HCT116 (cell line): ENCODE data around the gene SPDL1. TPM values are rescaled to one million over a fixed set of nuclear protein-coding genes. Genes with fewer than 3 reads are reported as not detected.
"Not testable (repeated sequence)": the region's sequence is repeated elsewhere in the genome, so short reads cannot be mapped to it uniquely, and the experiment has no call there.

Experiments used
- ATAC-seq: fragments of 200-7000 bp; cut with Tn5 transposase; 2 replicates; pipeline ENCODE4 v1.9.1; 2020; ENCODE audit warnings: mild to moderate bottlenecking, moderate library complexity
- BruUV-seq: library from RNA; stranded (reverse); fragments of 400-500 nt; replicated peaks from 2 replicates; lab custom pipeline; 2021; lab: Mats Ljungman, UMichigan
- CTCF ChIA-PET: fragments of 300-600 bp; sonication (Branson Sonifier 250); formaldehyde crosslinking; loops from one replicate; lab custom pipeline; 2021; ENCODE audit warnings: antibody characterized with exemption; lab: Charles Lee
- POLR2A ChIA-PET: fragments of 300-600, 350-600 bp; sonication (Branson Sonifier 250); formaldehyde crosslinking; loops from one replicate; lab custom pipeline; 2021; ENCODE audit warnings: antibody characterized with exemption; lab: Charles Lee
- RAD21 ChIA-PET, 2 experiments: fragments of 300-600 bp; sonication (Branson Sonifier 250); formaldehyde crosslinking; loops; one replicate each; lab custom pipeline; 2023; ENCODE audit warnings: low total read pairs in 2 of 2; ENCODE audit not compliant: uncharacterized antibody in 2 of 2, unreplicated experiment in 2 of 2, low non-redundant PET in 1 of 2; lab: Charles Lee
- DNase-seq: peaks from one replicate; pipeline ENCODE4 v3.0.0-alpha.2; 2010; ENCODE audit warnings: low read depth, low spot score
- H2AFZ ChIP-seq: fragments of 200-600 bp; shearing (Covaris generic), sonication (generic); 2 replicates; pipeline ENCODE4 v1.6.1; 2017; ENCODE audit warnings: low read depth, mixed run types, mixed read lengths, antibody characterized with exemption, low read length; ENCODE audit not compliant: poor library complexity, severe bottlenecking
- H3K27ac ChIP-seq: 2 replicates; pipeline ENCODE4 v1.5.1; 2012; ENCODE audit warnings: low read depth, low read length
- H3K27me3 ChIP-seq: fragments of 200-600 bp; sonication (generic); 2 replicates; pipeline ENCODE4 v1.6.1; 2016; ENCODE audit warnings: mixed run types, low read length, mixed read lengths; ENCODE audit not compliant: insufficient read depth
- H3K36me3 ChIP-seq, 2 experiments: fragments of 200-500 bp in 1 of 2; fragments of 200-600 bp in 1 of 2; sonication (Bioruptor generic) in 1 of 2; sonication (generic) in 1 of 2; 2 replicates each; pipeline versions ENCODE4 v1.5.1 to v1.6.1; 2014 to 2016; ENCODE audit warnings: low read length in 2 of 2, inconsistent platforms in 1 of 2, mixed read lengths in 1 of 2, mixed run types in 1 of 2; ENCODE audit not compliant: insufficient read depth in 2 of 2, control insufficient read depth in 1 of 2
- H3K4me1 ChIP-seq, 2 experiments: fragments of 200-600 bp in 1 of 2; sonication (generic) in 1 of 2; 2 replicates each; pipeline versions ENCODE4 v1.5.1 to v1.6.1; 2012 to 2017; ENCODE audit warnings: low read length in 2 of 2, inconsistent platforms in 1 of 2, mild to moderate bottlenecking in 1 of 2, mixed read lengths in 1 of 2, mixed run types in 1 of 2, moderate library complexity in 1 of 2; ENCODE audit not compliant: insufficient read depth in 2 of 2, control insufficient read depth in 1 of 2
- H3K4me2 ChIP-seq: fragments of 200-600 bp; sonication (generic); 2 replicates; pipeline ENCODE4 v1.6.1; 2017; ENCODE audit warnings: mixed run types, low read length, mixed read lengths
- H3K4me3 ChIP-seq, 2 experiments: fragments of 200-600 bp in 1 of 2; sonication (generic) in 1 of 2; replicated peaks in 1 of 2; 2 replicates each; pipeline ENCODE4 v1.5.1; 2011 to 2016; ENCODE audit warnings: low read length in 2 of 2, control low read depth in 1 of 2, low read depth in 1 of 2, mild to moderate bottlenecking in 1 of 2, mixed read lengths in 1 of 2, mixed run types in 1 of 2
- H3K79me2 ChIP-seq: fragments of 200-600 bp; sonication (generic); 2 replicates; pipeline ENCODE4 v1.6.1; 2017; ENCODE audit warnings: mild to moderate bottlenecking, mixed run types, low read length, moderate library complexity, mixed read lengths; ENCODE audit not compliant: insufficient read depth
- H3K9ac ChIP-seq: fragments of 200-600 bp; sonication (generic); 2 replicates; pipeline ENCODE4 v1.6.1; 2016; ENCODE audit warnings: low read length, mixed read lengths
- H3K9me2 ChIP-seq: fragments of 200-600 bp; sonication (generic), shearing (Covaris generic); 2 replicates; pipeline ENCODE4 v1.6.1; 2017; ENCODE audit warnings: mixed run types, mild to moderate bottlenecking, moderate library complexity; ENCODE audit not compliant: insufficient read depth
- H3K9me3 ChIP-seq, 2 experiments: fragments of 200-500 bp in 1 of 2; fragments of 200-600 bp in 1 of 2; sonication (Bioruptor generic) in 1 of 2; sonication (generic) in 1 of 2; 2 replicates each; pipeline ENCODE4 v1.6.1; 2014 to 2017; ENCODE audit warnings: low read length in 2 of 2, mixed read lengths in 2 of 2, inconsistent platforms in 1 of 2, low read depth in 1 of 2, mild to moderate bottlenecking in 1 of 2, mixed run types in 1 of 2, moderate library complexity in 1 of 2; ENCODE audit not compliant: control insufficient read depth in 1 of 2, insufficient read depth in 1 of 2
- H4K20me1 ChIP-seq: fragments of 200-600 bp; sonication (generic), shearing (Covaris generic); 2 replicates; pipeline ENCODE4 v1.6.1; 2017; ENCODE audit warnings: mixed run types, mild to moderate bottlenecking, moderate library complexity; ENCODE audit not compliant: insufficient read depth
- ELF1 ChIP-seq: IDR thresholded peaks from 2 replicates; pipeline ENCODE4 v1.6.1; 2012; ENCODE audit warnings: low read depth, borderline replicate concordance
- POLR2A ChIP-seq: IDR thresholded peaks from 2 replicates; pipeline ENCODE4 v1.7.0; 2011; ENCODE audit warnings: borderline replicate concordance; ENCODE audit not compliant: insufficient read depth, insufficient read length; ENCODE audit errors: extremely low read depth
- SIN3A ChIP-seq: IDR thresholded peaks from 2 replicates; pipeline ENCODE4 v1.6.1; 2012; ENCODE audit warnings: low read depth
- SP1 ChIP-seq: IDR thresholded peaks from 2 replicates; pipeline ENCODE4 v1.6.1; 2012; ENCODE audit warnings: low read depth
- SRF ChIP-seq: IDR thresholded peaks from 2 replicates; pipeline ENCODE4 v1.6.1; 2012; ENCODE audit warnings: low read depth
- TCF7L2 ChIP-seq: IDR thresholded peaks from 2 replicates; pipeline ENCODE4 v1.7.0; 2011; ENCODE audit warnings: borderline replicate concordance, inconsistent platforms; ENCODE audit not compliant: insufficient read depth, insufficient read length; ENCODE audit errors: extremely low read depth
- ZBTB33 ChIP-seq: IDR thresholded peaks from 2 replicates; pipeline ENCODE4 v1.6.1; 2011; ENCODE audit warnings: mild to moderate bottlenecking, low read length, moderate library complexity; ENCODE audit not compliant: insufficient replicate concordance; ENCODE audit errors: extremely low read depth
- intact Hi-C: fragments of 100-400 bp; cut with micrococcal nuclease; formaldehyde crosslinking; loops from 2 replicates; pipeline ENCODE4 v1.10.0; 2022
- total RNA-seq: library from RNA; stranded (reverse); gene quantifications from one replicate; pipeline ENCODE4 v1.2.1, GENCODE V29; 2021; ENCODE audit not compliant: unreplicated experiment

The SPDL1 gene
- total RNA-seq, 1 experiment from 2014 or later, result 28.5 TPM

GRCh38 chr5:169615561-169615960 is 32.0 kb downstream of the SPDL1 start:
- H3K9me3 ChIP-seq, result no peaks in the 10 kb centered on the region
- no peaks in the 10 kb centered on the region for H3K4me1 ChIP-seq
- no peak overlapping the region for H3K4me3 ChIP-seq
- H4K20me1 ChIP-seq, result no peaks in the 10 kb centered on the region
- no peak overlapping the region for H3K4me2 ChIP-seq
- ATAC-seq, result no peak
- intact Hi-C loops, result no loop called here
- DNase-seq, result no peak
- 0 out of 2 replicates have a peak, but pooled peaks cover 11% of the 10 kb centered on the region for H3K27me3 ChIP-seq
- no peak for TF ChIP-seq TCF7L2
- no peak for TF ChIP-seq SP1
- TF ChIP-seq SRF, result no peak
- no peak for TF ChIP-seq SIN3A
- TF ChIP-seq ZBTB33, result no peak
- no peak for TF ChIP-seq ELF1
- no peak for TF ChIP-seq POLR2A
- TF ChIP-seq, all 23 proteins: peak for 0
- Histone ChIP-seq H3K9me2 (no peaks in the 10 kb centered on the region), H3K9ac (no peak overlapping the region), H3K79me2 (no peaks in the 10 kb centered on the region), H2AFZ (no peak overlapping the region), H3K27ac (no peak overlapping the region), H3K36me3 (no peaks in the 10 kb centered on the region)
- ChIA-PET CTCF (no interaction called here), POLR2A (no interaction called here), RAD21 (no interaction called here)
- no TSS peak for BruUV-seq

DNA sequence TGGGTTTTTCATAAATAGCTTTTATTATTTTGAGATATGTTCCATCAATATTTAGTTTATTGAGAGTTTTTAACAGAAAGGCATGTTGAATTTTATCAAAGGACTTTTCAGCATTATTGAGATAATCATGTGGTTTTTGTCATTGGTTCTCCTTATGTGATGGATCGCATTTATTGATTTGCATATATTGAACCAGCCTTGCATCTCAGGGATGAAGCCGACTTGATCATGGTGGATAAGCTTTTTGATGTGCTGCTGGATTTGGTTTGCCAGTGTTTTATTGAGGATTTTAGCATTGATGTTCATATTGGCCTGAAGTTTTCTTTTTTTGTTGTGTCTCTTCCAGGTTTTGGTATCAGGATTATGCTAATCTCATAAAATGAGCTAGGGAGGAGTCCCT is 40.7 kb downstream of the SPDL1 start:
- H3K4me1 ChIP-seq, BruUV-seq, CTCF ChIA-PET, RAD21 ChIA-PET, H2AFZ ChIP-seq, H3K4me3 ChIP-seq, H3K36me3 ChIP-seq, DNase-seq, intact Hi-C loops, H3K9me2 ChIP-seq, H3K27ac ChIP-seq, H3K9ac ChIP-seq, H3K79me2 ChIP-seq, H3K4me2 ChIP-seq, POLR2A ChIA-PET, ATAC-seq, H4K20me1 ChIP-seq, H3K27me3 ChIP-seq, H3K9me3 ChIP-seq: not testable (repeated sequence)
